ENCODE data around the gene TLL2.

TLL2 gene

DNA sequence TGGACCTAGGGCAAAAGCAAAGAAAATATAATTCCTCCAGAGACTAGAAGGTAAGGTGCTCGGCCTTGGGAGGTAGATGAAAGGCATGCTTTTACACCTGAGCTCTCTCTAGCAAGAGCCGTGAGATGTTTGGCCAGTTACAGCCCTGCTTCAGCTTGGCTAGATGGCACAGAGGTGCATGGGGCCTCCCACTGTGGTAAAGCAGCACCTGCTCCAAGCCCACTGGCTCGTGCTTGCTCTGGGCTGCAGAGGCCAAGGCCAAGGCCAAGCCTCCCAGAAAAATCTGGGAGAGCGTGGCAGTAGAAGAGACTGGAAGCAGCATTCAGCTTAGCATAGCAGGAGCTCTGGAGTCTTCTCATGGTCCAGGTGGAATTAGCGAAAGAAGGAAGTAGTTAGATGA, 123.9 kb downstream of the TLL2 start:
- no peaks in the 10 kb centered on the region for H3K36me3 ChIP-seq (ENCODE audit: insufficient read depth, low read length)
- ATAC-seq (ENCODE audit: insufficient read depth, low read depth) (no peak), DNase-seq (no peak)
- no peaks in the 10 kb centered on the region; the same call in 1 of the 2 replicates for H4K20me1 ChIP-seq (ENCODE audit: insufficient read depth, low read length)
- H3K27ac ChIP-seq (ENCODE audit: low read length) = no peak overlapping the region
- H3K79me2 ChIP-seq (ENCODE audit: insufficient read depth, low read length) = no peaks in the 10 kb centered on the region
- no peak overlapping the region for H2AFZ ChIP-seq (ENCODE audit: low read depth, low read length)
- no peaks in the 10 kb centered on the region for H3K9me3 ChIP-seq (ENCODE audit: insufficient read depth, low read length, severe bottlenecking)
- no peak overlapping the region for H3K4me2 ChIP-seq (ENCODE audit: insufficient read depth, low read length)
- no peak overlapping the region for H3K9ac ChIP-seq (ENCODE audit: low read depth, low read length)
- H3K4me1 ChIP-seq (ENCODE audit: insufficient read depth, low read length) = no peaks in the 10 kb centered on the region
- H3K27me3 ChIP-seq (ENCODE audit: insufficient read depth, low read length, poor library complexity) = peaks cover 28% of the 10 kb centered on the region
- no peak for TF ChIP-seq EZH2 (IDR thresholded peaks at IDR 0.05; ENCODE audit: borderline replicate concordance, low read depth, low read length, severe bottlenecking)
- TF ChIP-seq, protein P1, sequence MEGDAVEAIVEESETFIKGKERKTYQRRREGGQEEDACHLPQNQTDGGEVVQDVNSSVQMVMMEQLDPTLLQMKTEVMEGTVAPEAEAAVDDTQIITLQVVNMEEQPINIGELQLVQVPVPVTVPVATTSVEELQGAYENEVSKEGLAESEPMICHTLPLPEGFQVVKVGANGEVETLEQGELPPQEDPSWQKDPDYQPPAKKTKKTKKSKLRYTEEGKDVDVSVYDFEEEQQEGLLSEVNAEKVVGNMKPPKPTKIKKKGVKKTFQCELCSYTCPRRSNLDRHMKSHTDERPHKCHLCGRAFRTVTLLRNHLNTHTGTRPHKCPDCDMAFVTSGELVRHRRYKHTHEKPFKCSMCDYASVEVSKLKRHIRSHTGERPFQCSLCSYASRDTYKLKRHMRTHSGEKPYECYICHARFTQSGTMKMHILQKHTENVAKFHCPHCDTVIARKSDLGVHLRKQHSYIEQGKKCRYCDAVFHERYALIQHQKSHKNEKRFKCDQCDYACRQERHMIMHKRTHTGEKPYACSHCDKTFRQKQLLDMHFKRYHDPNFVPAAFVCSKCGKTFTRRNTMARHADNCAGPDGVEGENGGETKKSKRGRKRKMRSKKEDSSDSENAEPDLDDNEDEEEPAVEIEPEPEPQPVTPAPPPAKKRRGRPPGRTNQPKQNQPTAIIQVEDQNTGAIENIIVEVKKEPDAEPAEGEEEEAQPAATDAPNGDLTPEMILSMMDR (IDR thresholded peaks at IDR 0.05; ENCODE audit: borderline replicate concordance, extremely low read depth, low read length, poor library complexity, severe bottlenecking) = no peak
- H3K4me3 ChIP-seq (ENCODE audit: low read depth in 1 of 2, low read length in 2 of 2) = no peak overlapping the region

DNA sequence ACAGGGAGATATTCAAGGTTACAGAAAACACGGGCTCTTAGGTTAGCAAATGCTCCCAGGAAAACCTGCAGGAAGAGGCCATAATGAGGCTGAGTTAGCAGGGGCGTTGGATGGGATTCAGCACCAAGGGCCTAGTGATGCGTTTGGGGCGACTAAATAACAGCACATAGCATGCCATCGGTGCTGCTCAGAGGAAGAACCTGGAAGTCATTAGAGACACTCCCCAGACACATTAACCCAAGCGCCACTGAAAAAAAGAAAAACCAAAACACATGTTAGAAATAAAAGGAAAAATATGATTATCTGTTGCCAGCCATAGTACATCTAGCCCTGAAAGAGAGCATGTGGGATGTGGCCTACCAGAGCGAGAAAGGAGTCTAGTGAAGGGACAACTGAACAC, 126.1 kb downstream of the TLL2 start:
- Histone ChIP-seq H3K9me3 (ENCODE audit: insufficient read depth, low read length, severe bottlenecking) (no peaks in the 10 kb centered on the region), H4K20me1 (ENCODE audit: insufficient read depth, low read length) (no peaks in the 10 kb centered on the region; the same call in 1 of the 2 replicates), H3K27me3 (ENCODE audit: insufficient read depth, low read length, poor library complexity) (peaks cover 21% of the 10 kb centered on the region), H3K9ac (ENCODE audit: low read depth, low read length) (no peak overlapping the region), H3K4me1 (ENCODE audit: insufficient read depth, low read length) (no peaks in the 10 kb centered on the region), H3K4me2 (ENCODE audit: insufficient read depth, low read length) (no peak overlapping the region), H2AFZ (ENCODE audit: low read depth, low read length) (no peak overlapping the region), H3K27ac (ENCODE audit: low read length) (no peak overlapping the region), H3K79me2 (ENCODE audit: insufficient read depth, low read length) (no peaks in the 10 kb centered on the region), H3K4me3 (ENCODE audit: low read depth in 1 of 2, low read length in 2 of 2) (no peak overlapping the region), H3K36me3 (ENCODE audit: insufficient read depth, low read length) (no peaks in the 10 kb centered on the region)
- DNase-seq (no peak), ATAC-seq (ENCODE audit: insufficient read depth, low read depth) (no peak)
- no peak for TF ChIP-seq EZH2 (IDR thresholded peaks at IDR 0.05; ENCODE audit: borderline replicate concordance, low read depth, low read length, severe bottlenecking)
- TF ChIP-seq, protein P1 (IDR thresholded peaks at IDR 0.05; ENCODE audit: borderline replicate concordance, extremely low read depth, low read length, poor library complexity, severe bottlenecking) = no peak

DNA sequence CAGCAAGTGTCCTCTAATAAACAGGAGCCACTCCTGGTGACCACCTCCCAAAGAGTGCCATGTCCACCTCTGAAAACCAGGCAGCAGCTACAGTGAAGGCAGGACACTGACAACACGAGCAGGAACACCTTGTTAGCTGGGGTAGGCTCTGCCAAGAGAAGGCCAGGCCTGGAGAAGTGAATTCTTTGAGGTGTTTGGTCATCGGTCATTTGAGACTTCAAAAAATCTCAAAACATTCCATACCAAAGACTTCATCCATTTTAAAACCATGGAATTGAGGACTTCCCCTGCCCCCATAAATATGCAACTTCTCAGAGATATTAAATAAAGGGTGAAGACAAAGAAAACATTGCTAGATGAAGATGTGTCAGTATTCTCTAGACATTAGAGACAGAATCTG, 126.6 kb downstream of the TLL2 start:
- no peak for TF ChIP-seq EZH2 (IDR thresholded peaks at IDR 0.05; ENCODE audit: borderline replicate concordance, low read depth, low read length, severe bottlenecking)
- TF ChIP-seq, protein P1 (IDR thresholded peaks at IDR 0.05; ENCODE audit: borderline replicate concordance, extremely low read depth, low read length, poor library complexity, severe bottlenecking) = no peak
- Histone ChIP-seq H3K9ac (ENCODE audit: low read depth, low read length) (no peak overlapping the region), H4K20me1 (ENCODE audit: insufficient read depth, low read length) (no peaks in the 10 kb centered on the region; the same call in 1 of the 2 replicates), H3K4me3 (ENCODE audit: low read depth in 1 of 2, low read length in 2 of 2) (no peak overlapping the region), H3K4me1 (ENCODE audit: insufficient read depth, low read length) (no peaks in the 10 kb centered on the region), H3K27me3 (ENCODE audit: insufficient read depth, low read length, poor library complexity) (peaks cover 17% of the 10 kb centered on the region), H3K4me2 (ENCODE audit: insufficient read depth, low read length) (no peak overlapping the region), H3K36me3 (ENCODE audit: insufficient read depth, low read length) (no peaks in the 10 kb centered on the region), H3K79me2 (ENCODE audit: insufficient read depth, low read length) (no peaks in the 10 kb centered on the region), H3K9me3 (ENCODE audit: insufficient read depth, low read length, severe bottlenecking) (no peaks in the 10 kb centered on the region), H2AFZ (ENCODE audit: low read depth, low read length) (no peak overlapping the region), H3K27ac (ENCODE audit: low read length) (no peak overlapping the region)
- DNase-seq = no peak
- ATAC-seq (ENCODE audit: insufficient read depth, low read depth) = no peak

DNA sequence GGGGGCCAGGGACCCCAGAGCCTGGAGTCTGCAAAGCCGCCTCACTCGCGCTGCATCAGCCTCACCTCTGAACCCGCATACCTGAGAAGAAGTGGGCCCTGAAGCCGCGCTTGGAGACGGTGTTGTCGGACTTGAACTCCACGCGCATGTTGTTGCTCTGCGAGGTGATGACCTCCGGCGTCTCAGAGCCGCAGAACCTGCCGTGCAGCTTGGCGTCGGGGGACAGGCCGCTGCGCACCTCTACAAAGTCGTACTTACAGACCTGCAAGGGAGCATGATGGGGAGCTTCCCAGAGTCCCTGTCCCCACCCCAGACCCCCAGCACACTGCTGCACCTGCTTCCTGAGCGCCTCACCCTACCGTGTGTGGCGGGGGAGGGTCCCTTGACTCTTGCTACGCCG, 129.2 kb downstream of the TLL2 start:
- no peak overlapping the region for H3K27ac ChIP-seq (ENCODE audit: low read length)
- H3K27me3 ChIP-seq (ENCODE audit: insufficient read depth, low read length, poor library complexity) = peaks cover 6% of the 10 kb centered on the region
- H2AFZ ChIP-seq (ENCODE audit: low read depth, low read length) = no peak overlapping the region
- no peaks in the 10 kb centered on the region for H3K79me2 ChIP-seq (ENCODE audit: insufficient read depth, low read length)
- DNase-seq (no peak), ATAC-seq (ENCODE audit: insufficient read depth, low read depth) (no peak)
- H3K36me3 ChIP-seq (ENCODE audit: insufficient read depth, low read length) = no peaks in the 10 kb centered on the region
- H3K9me3 ChIP-seq (ENCODE audit: insufficient read depth, low read length, severe bottlenecking) = no peaks in the 10 kb centered on the region
- TF ChIP-seq, protein P1 (IDR thresholded peaks at IDR 0.05; ENCODE audit: borderline replicate concordance, extremely low read depth, low read length, poor library complexity, severe bottlenecking) = no peak
- no peak for TF ChIP-seq EZH2 (IDR thresholded peaks at IDR 0.05; ENCODE audit: borderline replicate concordance, low read depth, low read length, severe bottlenecking)
- H3K4me3 ChIP-seq (ENCODE audit: low read depth in 1 of 2, low read length in 2 of 2) = no peak overlapping the region
- no peak overlapping the region for H3K4me2 ChIP-seq (ENCODE audit: insufficient read depth, low read length)
- H3K4me1 ChIP-seq (ENCODE audit: insufficient read depth, low read length) = no peaks in the 10 kb centered on the region
- no peaks in the 10 kb centered on the region for H4K20me1 ChIP-seq (ENCODE audit: insufficient read depth, low read length)
- H3K9ac ChIP-seq (ENCODE audit: low read depth, low read length) = no peak overlapping the region
